Neural cell (in vitro differentiated cells): ENCODE measurements around the gene KLF13. TPM values are rescaled to one million over a fixed set of nuclear protein-coding genes. Genes with fewer than 3 reads are reported as not detected.

Experiments used
- H2AFZ ChIP-seq: fragments of 200-600, 300-800 bp; sonication (generic), shearing (Covaris generic); 2 replicates; pipeline ENCODE4 v1.6.0; 2014; ENCODE audit warnings: low read depth, mild to moderate bottlenecking, antibody characterized with exemption, low read length, moderate library complexity
- H3F3A ChIP-seq: fragments of 200-600 bp; shearing (Covaris generic); 2 replicates; pipeline ENCODE4 v1.6.1; 2016; ENCODE audit warnings: mild to moderate bottlenecking, moderate library complexity, mixed read lengths, antibody characterized with exemption, low read length; ENCODE audit not compliant: insufficient read depth, poor library complexity, severe bottlenecking
- H3K27ac ChIP-seq: fragments of 200-600, 300-800 bp; sonication (generic), shearing (Covaris generic); 2 replicates; pipeline ENCODE4 v1.5.1; 2014; ENCODE audit warnings: mild to moderate bottlenecking, low read length, moderate library complexity
- H3K27me3 ChIP-seq: fragments of 300-800, 200-600 bp; sonication (generic), shearing (Covaris generic); 2 replicates; pipeline ENCODE4 v1.6.0; 2014; ENCODE audit warnings: mild to moderate bottlenecking, low read depth, low read length, moderate library complexity; ENCODE audit not compliant: insufficient read depth
- H3K36me3 ChIP-seq: fragments of 300-800, 200-600 bp; sonication (generic), shearing (Covaris generic); 2 replicates; pipeline ENCODE4 v1.5.1; 2014; ENCODE audit warnings: mild to moderate bottlenecking, antibody characterized with exemption, low read length, moderate library complexity; ENCODE audit not compliant: insufficient read depth
- H3K4me2 ChIP-seq: fragments of 300-800, 200-600 bp; sonication (generic), shearing (Covaris generic); 2 replicates; pipeline ENCODE4 v1.6.0; 2014; ENCODE audit warnings: mild to moderate bottlenecking, low read length
- H3K4me3 ChIP-seq: fragments of 300-800, 200-600 bp; sonication (generic), shearing (Covaris generic); 2 replicates; pipeline ENCODE4 v1.5.1; 2014; ENCODE audit warnings: mild to moderate bottlenecking, low read length, moderate library complexity
- H3K79me2 ChIP-seq: fragments of 200-600 bp; shearing (Covaris generic); replicated peaks from 2 replicates; pipeline ENCODE4 v1.6.0; 2014; ENCODE audit warnings: mild to moderate bottlenecking, low read length, moderate library complexity; ENCODE audit not compliant: insufficient read depth
- H3K9ac ChIP-seq: fragments of 300-800, 200-600 bp; sonication (generic), shearing (Covaris generic); 2 replicates; pipeline ENCODE4 v1.6.1; 2016; ENCODE audit warnings: mild to moderate bottlenecking, low read length, mixed read lengths
- H3K9me2 ChIP-seq: fragments of 200-600 bp; shearing (Covaris generic); 2 replicates; pipeline ENCODE4 v1.6.1; 2016; ENCODE audit warnings: mild to moderate bottlenecking, low read length, mixed read lengths; ENCODE audit not compliant: insufficient read depth
- H3K9me3 ChIP-seq: fragments of 200-600, 300-800 bp; sonication (generic), shearing (Covaris generic); 2 replicates; pipeline ENCODE4 v1.6.1; 2016; ENCODE audit warnings: mild to moderate bottlenecking, mixed run types, low read length, moderate library complexity, mixed read lengths
- H4K20me1 ChIP-seq: fragments of 200-600 bp; shearing (Covaris generic); 2 replicates; pipeline ENCODE4 v1.6.1; 2016; ENCODE audit warnings: mild to moderate bottlenecking, mixed run types; ENCODE audit not compliant: insufficient read depth
- EP300 ChIP-seq: fragments of 450-650 bp; conservative IDR thresholded peaks from 2 replicates; pipeline ENCODE4 v1.6.1; 2014; ENCODE audit warnings: antibody characterized with exemption, mild to moderate bottlenecking, moderate library complexity; ENCODE audit not compliant: poor library complexity, severe bottlenecking
- EZH2 ChIP-seq: fragments of 200-600, 300-800 bp; shearing (Covaris generic), sonication (generic); IDR thresholded peaks from 2 replicates; pipeline ENCODE4 v1.6.1; 2014; ENCODE audit warnings: antibody characterized with exemption, low read length, borderline replicate concordance, mild to moderate bottlenecking; ENCODE audit not compliant: insufficient read depth, poor library complexity, severe bottlenecking
- MXI1 ChIP-seq: fragments of 450-650 bp; conservative IDR thresholded peaks from 2 replicates; pipeline ENCODE4 v1.6.1; 2014; ENCODE audit warnings: antibody characterized with exemption, mild to moderate bottlenecking; ENCODE audit not compliant: poor library complexity, severe bottlenecking
- POLR2AphosphoS5 ChIP-seq: IDR thresholded peaks from 2 replicates; pipeline ENCODE4 v1.6.1; 2012
- RAD21 ChIP-seq: fragments of 450-650 bp; conservative IDR thresholded peaks from 2 replicates; pipeline ENCODE4 v1.6.1; 2014; ENCODE audit warnings: antibody characterized with exemption, mild to moderate bottlenecking, moderate library complexity
- SMC3 ChIP-seq: fragments of 450-650 bp; conservative IDR thresholded peaks from 2 replicates; pipeline ENCODE4 v1.6.1; 2014; ENCODE audit warnings: antibody characterized with exemption, mild to moderate bottlenecking, moderate library complexity; ENCODE audit not compliant: poor library complexity
- TAF1 ChIP-seq: IDR thresholded peaks from 2 replicates; pipeline ENCODE4 v1.6.1; 2012; ENCODE audit warnings: low read depth
- polyA plus RNA-seq: library from polyadenylated mRNA; depleted of rRNA; stranded (reverse); fragments of >200 nt; gene quantifications from 2 replicates; pipeline ENCODE4 v1.2.3, GENCODE V29; 2014
- TF ChIP-seq, protein P1 (sequence below): IDR thresholded peaks from 2 replicates; pipeline ENCODE4 v1.6.1; 2012; ENCODE audit warnings: borderline replicate concordance
- TF ChIP-seq, protein P2 (sequence below): fragments of 450-650 bp; IDR thresholded peaks from 2 replicates; pipeline ENCODE4 v1.5.1; 2014; ENCODE audit warnings: antibody characterized with exemption, mild to moderate bottlenecking, moderate library complexity; ENCODE audit not compliant: poor library complexity, severe bottlenecking

KLF13 gene
- polyA plus RNA-seq, 1 donor from 2014 or later, result 17.0 TPM

DNA sequence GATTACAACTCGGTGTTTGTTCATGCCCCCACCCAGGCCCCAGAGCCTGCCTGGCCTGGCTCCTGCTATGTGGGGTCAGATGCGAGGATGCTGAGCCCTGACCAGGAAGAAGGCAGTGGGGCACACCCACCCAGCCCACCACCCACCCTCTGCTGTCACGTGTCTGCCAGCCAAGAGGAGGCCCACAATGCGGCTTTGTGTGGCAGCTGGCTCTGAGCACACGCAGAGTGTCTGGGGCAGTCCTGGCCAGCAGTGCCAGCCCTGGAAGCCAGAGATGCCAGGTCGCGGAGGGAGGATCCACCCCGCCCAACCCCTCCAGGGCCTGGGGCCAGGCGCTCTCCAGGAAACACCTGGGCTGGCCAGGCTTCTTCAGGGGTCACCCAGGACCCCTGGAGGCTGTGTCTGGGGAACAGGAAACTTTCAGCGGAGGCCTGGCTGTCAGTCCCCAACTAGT, 26.4 kb upstream of the KLF13 start:
- Histone ChIP-seq H3K27ac (no peak overlapping the region), H3K36me3 (no peaks in the 10 kb centered on the region)

DNA sequence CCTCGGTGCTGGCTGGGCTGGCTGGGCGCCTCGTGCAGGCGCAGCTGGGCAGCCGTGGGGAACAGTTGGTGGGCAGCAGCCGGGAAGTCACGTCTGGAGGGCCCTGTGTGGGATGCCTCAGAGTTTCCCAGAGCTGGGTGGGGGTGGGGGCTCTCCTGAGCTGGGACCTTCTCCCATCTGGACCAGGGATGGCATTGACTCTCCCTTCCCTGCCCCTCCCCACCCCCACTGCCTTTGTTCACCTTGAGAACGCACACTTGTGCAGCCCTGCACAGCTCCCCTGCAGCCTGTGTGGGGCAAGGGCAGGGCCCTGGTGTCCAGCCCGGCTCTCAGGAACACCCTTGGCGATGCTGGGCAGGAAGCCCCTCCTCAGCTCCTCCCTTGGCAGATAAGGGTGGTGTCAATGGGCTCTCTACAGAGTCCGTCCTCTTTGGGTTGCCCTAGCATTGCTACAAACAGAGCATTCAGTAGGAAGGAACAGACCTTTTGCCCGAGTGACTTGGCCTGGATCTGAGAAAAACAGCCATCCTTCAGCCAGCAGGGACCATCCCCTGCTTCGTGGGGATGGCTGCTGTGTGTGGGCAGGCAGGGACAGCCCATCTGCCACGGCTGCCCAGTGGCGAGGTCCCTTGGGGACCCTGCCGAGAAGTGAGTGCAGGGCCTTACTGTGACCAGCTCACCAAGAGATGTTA, 25.5 kb upstream of the KLF13 start:
- Histone ChIP-seq H3K27ac (no peak overlapping the region), H3K27me3 (no peaks in the 10 kb centered on the region), H3K36me3 (no peaks in the 10 kb centered on the region), H3K79me2 (no peaks in the 10 kb centered on the region), H4K20me1 (no peaks in the 10 kb centered on the region), H2AFZ (no peak overlapping the region), H3K4me2 (no peak overlapping the region), H3K9me2 (no peaks in the 10 kb centered on the region), H3F3A (no peaks in the 10 kb centered on the region), H3K4me3 (no peak overlapping the region), H3K9ac (no peak overlapping the region), H3K9me3 (no peaks in the 10 kb centered on the region)
- TF ChIP-seq TAF1, result no peak
- no peak for TF ChIP-seq EZH2
- TF ChIP-seq MXI1, result no peak
- no peak for TF ChIP-seq SMC3
- TF ChIP-seq EP300, result no peak
- no peak for TF ChIP-seq RAD21

More for the DNA sequence above, 26.4 kb upstream of the KLF13 start:
- Histone ChIP-seq H3F3A (no peaks in the 10 kb centered on the region), H3K4me2 (no peak overlapping the region), H3K27me3 (no peaks in the 10 kb centered on the region), H3K9me3 (no peaks in the 10 kb centered on the region), H4K20me1 (no peaks in the 10 kb centered on the region), H3K9me2 (no peaks in the 10 kb centered on the region), H2AFZ (no peak overlapping the region), H3K4me3 (no peak overlapping the region), H3K79me2 (no peaks in the 10 kb centered on the region), H3K9ac (no peak overlapping the region)
- TF ChIP-seq, protein P1, sequence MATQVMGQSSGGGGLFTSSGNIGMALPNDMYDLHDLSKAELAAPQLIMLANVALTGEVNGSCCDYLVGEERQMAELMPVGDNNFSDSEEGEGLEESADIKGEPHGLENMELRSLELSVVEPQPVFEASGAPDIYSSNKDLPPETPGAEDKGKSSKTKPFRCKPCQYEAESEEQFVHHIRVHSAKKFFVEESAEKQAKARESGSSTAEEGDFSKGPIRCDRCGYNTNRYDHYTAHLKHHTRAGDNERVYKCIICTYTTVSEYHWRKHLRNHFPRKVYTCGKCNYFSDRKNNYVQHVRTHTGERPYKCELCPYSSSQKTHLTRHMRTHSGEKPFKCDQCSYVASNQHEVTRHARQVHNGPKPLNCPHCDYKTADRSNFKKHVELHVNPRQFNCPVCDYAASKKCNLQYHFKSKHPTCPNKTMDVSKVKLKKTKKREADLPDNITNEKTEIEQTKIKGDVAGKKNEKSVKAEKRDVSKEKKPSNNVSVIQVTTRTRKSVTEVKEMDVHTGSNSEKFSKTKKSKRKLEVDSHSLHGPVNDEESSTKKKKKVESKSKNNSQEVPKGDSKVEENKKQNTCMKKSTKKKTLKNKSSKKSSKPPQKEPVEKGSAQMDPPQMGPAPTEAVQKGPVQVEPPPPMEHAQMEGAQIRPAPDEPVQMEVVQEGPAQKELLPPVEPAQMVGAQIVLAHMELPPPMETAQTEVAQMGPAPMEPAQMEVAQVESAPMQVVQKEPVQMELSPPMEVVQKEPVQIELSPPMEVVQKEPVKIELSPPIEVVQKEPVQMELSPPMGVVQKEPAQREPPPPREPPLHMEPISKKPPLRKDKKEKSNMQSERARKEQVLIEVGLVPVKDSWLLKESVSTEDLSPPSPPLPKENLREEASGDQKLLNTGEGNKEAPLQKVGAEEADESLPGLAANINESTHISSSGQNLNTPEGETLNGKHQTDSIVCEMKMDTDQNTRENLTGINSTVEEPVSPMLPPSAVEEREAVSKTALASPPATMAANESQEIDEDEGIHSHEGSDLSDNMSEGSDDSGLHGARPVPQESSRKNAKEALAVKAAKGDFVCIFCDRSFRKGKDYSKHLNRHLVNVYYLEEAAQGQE, result no peak
- TF ChIP-seq RAD21, result no peak

GRCh38 chr15:31301673-31301990, 25.0 kb upstream of the KLF13 start:
- H3K9me3 ChIP-seq, result no peaks in the 10 kb centered on the region
- no peaks in the 10 kb centered on the region for H3K27me3 ChIP-seq
- no peak overlapping the region for H3K27ac ChIP-seq
- no peaks in the 10 kb centered on the region for H3K36me3 ChIP-seq
- H3K9me2 ChIP-seq, result no peaks in the 10 kb centered on the region
- H3K4me2 ChIP-seq, result no peak overlapping the region
- H3K9ac ChIP-seq, result no peak overlapping the region
- H4K20me1 ChIP-seq, result no peaks in the 10 kb centered on the region
- TF ChIP-seq EZH2 (no peak), POLR2AphosphoS5 (no peak), TAF1 (no peak), RAD21 (no peak), SMC3 (no peak), MXI1 (no peak), EP300 (no peak)
- TF ChIP-seq, protein P2, sequence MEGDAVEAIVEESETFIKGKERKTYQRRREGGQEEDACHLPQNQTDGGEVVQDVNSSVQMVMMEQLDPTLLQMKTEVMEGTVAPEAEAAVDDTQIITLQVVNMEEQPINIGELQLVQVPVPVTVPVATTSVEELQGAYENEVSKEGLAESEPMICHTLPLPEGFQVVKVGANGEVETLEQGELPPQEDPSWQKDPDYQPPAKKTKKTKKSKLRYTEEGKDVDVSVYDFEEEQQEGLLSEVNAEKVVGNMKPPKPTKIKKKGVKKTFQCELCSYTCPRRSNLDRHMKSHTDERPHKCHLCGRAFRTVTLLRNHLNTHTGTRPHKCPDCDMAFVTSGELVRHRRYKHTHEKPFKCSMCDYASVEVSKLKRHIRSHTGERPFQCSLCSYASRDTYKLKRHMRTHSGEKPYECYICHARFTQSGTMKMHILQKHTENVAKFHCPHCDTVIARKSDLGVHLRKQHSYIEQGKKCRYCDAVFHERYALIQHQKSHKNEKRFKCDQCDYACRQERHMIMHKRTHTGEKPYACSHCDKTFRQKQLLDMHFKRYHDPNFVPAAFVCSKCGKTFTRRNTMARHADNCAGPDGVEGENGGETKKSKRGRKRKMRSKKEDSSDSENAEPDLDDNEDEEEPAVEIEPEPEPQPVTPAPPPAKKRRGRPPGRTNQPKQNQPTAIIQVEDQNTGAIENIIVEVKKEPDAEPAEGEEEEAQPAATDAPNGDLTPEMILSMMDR, result no peak
- TF ChIP-seq, protein P1, result no peak
- no peaks in the 10 kb centered on the region for H3K79me2 ChIP-seq
- H3F3A ChIP-seq, result no peaks in the 10 kb centered on the region
- H3K4me3 ChIP-seq, result no peak overlapping the region
- no peak overlapping the region for H2AFZ ChIP-seq
